HEK293 (cell line): ENCODE results near the gene MTX1.

Source experiments
- CTCF ChIA-PET: fragments of 350-600 bp; formaldehyde crosslinking; extraction: SDS; loops from one replicate; lab custom pipeline; 2021; ENCODE audit warnings: antibody characterized with exemption; lab: Yijun Ruan, JAX
- POLR2A ChIA-PET: fragments of 300-600 bp; formaldehyde crosslinking; extraction: SDS; loops from one replicate; lab custom pipeline; 2020; ENCODE audit warnings: antibody characterized with exemption, inconsistent platforms; lab: Yijun Ruan, JAX
- H3K27ac ChIP-seq: fragments of 200-500 bp; sonication (Bioruptor generic); 2 replicates; pipeline ENCODE4 v1.5.1; 2014; ENCODE audit warnings: low read depth, low read length, control low read depth, inconsistent platforms; ENCODE audit errors: extremely low read depth
- H3K36me3 ChIP-seq, 2 experiments: fragments of 200-500 bp in 1 of 2; sonication (Bioruptor generic) in 1 of 2; 1 replicate in 1 of 2; 2 replicates in 1 of 2; pipeline ENCODE4 v1.5.1; 2014 to 2017; ENCODE audit warnings: inconsistent platforms in 2 of 2, low read length in 2 of 2; ENCODE audit not compliant: control insufficient read depth in 2 of 2, insufficient read depth in 1 of 2
- H3K4me1 ChIP-seq: fragments of 200-500 bp; sonication (Bioruptor generic); 2 replicates; pipeline ENCODE4 v1.5.1; 2014; ENCODE audit warnings: mild to moderate bottlenecking, low read length, inconsistent platforms; ENCODE audit not compliant: control insufficient read depth, insufficient read depth
- H3K4me3 ChIP-seq: 2 replicates; pipeline ENCODE4 v1.5.1; 2011; ENCODE audit warnings: low read depth, mild to moderate bottlenecking, control low read depth, low read length, moderate library complexity
- H3K9me3 ChIP-seq: fragments of 200-500 bp; sonication (Bioruptor generic); 2 replicates; pipeline ENCODE4 v1.5.1; 2014; ENCODE audit warnings: low read depth, low read length, inconsistent platforms; ENCODE audit not compliant: control insufficient read depth, insufficient read depth
- FEZF1 ChIP-seq: fragments of 450-650 bp; formaldehyde crosslinking; IDR thresholded peaks from 2 replicates; pipeline ENCODE4 v1.5.1; 2016; ENCODE audit warnings: missing biosample characterization, missing genetic modification characterization
- GLIS1 ChIP-seq: fragments of 450-650 bp; formaldehyde crosslinking; IDR thresholded peaks from 2 replicates; pipeline ENCODE4 v1.5.1; 2016; ENCODE audit warnings: missing biosample characterization, missing genetic modification characterization
- HIC1 ChIP-seq: fragments of 450-650 bp; formaldehyde crosslinking; IDR thresholded peaks from 2 replicates; pipeline ENCODE4 v1.5.1; 2016; ENCODE audit warnings: missing biosample characterization, missing genetic modification characterization
- SP3 ChIP-seq: fragments of 450-650 bp; formaldehyde crosslinking; IDR thresholded peaks from 2 replicates; pipeline ENCODE4 v1.5.1; 2016; ENCODE audit warnings: missing biosample characterization, missing genetic modification characterization
- SP7 ChIP-seq: fragments of 450-650 bp; formaldehyde crosslinking; IDR thresholded peaks from 2 replicates; pipeline ENCODE4 v1.5.1; 2016; ENCODE audit warnings: missing biosample characterization, missing genetic modification characterization
- ZBTB21 ChIP-seq: fragments of 450-650 bp; formaldehyde crosslinking; IDR thresholded peaks from 2 replicates; pipeline ENCODE4 v1.5.1; 2017; ENCODE audit warnings: missing biosample characterization, missing genetic modification characterization
- ZBTB7A ChIP-seq: fragments of 450-650 bp; formaldehyde crosslinking; IDR thresholded peaks from 2 replicates; pipeline ENCODE4 v1.5.1; 2016; ENCODE audit warnings: low read depth, missing biosample characterization, missing genetic modification characterization
- ZFP69B ChIP-seq: fragments of 450-650 bp; formaldehyde crosslinking; IDR thresholded peaks from 2 replicates; pipeline ENCODE4 v1.5.1; 2016; ENCODE audit warnings: missing biosample characterization, missing genetic modification characterization
- ZNF121 ChIP-seq: fragments of 450-650 bp; formaldehyde crosslinking; IDR thresholded peaks from 2 replicates; pipeline ENCODE4 v1.5.1; 2016; ENCODE audit warnings: missing biosample characterization, missing genetic modification characterization
- ZNF133 ChIP-seq: fragments of 450-650 bp; formaldehyde crosslinking; IDR thresholded peaks from 2 replicates; pipeline ENCODE4 v1.5.1; 2016; ENCODE audit warnings: missing biosample characterization, missing genetic modification characterization
- ZNF174 ChIP-seq: fragments of 450-650 bp; formaldehyde crosslinking; IDR thresholded peaks from 2 replicates; pipeline ENCODE4 v1.5.0; 2017; ENCODE audit warnings: missing biosample characterization, mild to moderate bottlenecking, missing genetic modification characterization
- ZNF184 ChIP-seq: fragments of 450-650 bp; IDR thresholded peaks from 2 replicates; pipeline ENCODE4 v1.5.1; 2018; ENCODE audit warnings: missing biosample characterization, mild to moderate bottlenecking, missing genetic modification characterization
- ZNF274 ChIP-seq, 2 experiments: fragments of 200-500 bp in 1 of 2; fragments of 450-650 bp in 1 of 2; sonication (Bioruptor generic) in 1 of 2; formaldehyde crosslinking in 1 of 2; IDR thresholded peaks; 2 replicates each; pipeline versions ENCODE4 v1.5.1 to v1.6.1; 2014 to 2016; ENCODE audit warnings: borderline replicate concordance in 1 of 2, inconsistent platforms in 1 of 2, low read length in 1 of 2, missing biosample characterization in 1 of 2, missing genetic modification characterization in 1 of 2
- ZNF558 ChIP-seq: fragments of 450-650 bp; formaldehyde crosslinking; IDR thresholded peaks from 2 replicates; pipeline ENCODE4 v1.5.1; 2016; ENCODE audit warnings: missing biosample characterization, missing genetic modification characterization
- ZNF600 ChIP-seq: fragments of 450-650 bp; formaldehyde crosslinking; IDR thresholded peaks from 2 replicates; pipeline ENCODE4 v1.5.1; 2016; ENCODE audit warnings: missing biosample characterization, missing genetic modification characterization
- ZNF664 ChIP-seq: fragments of 450-650 bp; formaldehyde crosslinking; IDR thresholded peaks from 2 replicates; pipeline ENCODE4 v1.5.1; 2016; ENCODE audit warnings: missing biosample characterization, missing genetic modification characterization
- ZNF777 ChIP-seq: fragments of 450-650 bp; formaldehyde crosslinking; IDR thresholded peaks from 2 replicates; pipeline ENCODE4 v1.5.1; 2017; ENCODE audit warnings: missing biosample characterization, missing genetic modification characterization, borderline replicate concordance
- TF ChIP-seq, protein P1 (sequence below): fragments of 450-650 bp; formaldehyde crosslinking; IDR thresholded peaks from 2 replicates; pipeline ENCODE4 v1.5.1; 2016; ENCODE audit warnings: missing biosample characterization, missing genetic modification characterization
- TF ChIP-seq, protein P2 (sequence below): fragments of 450-650 bp; formaldehyde crosslinking; IDR thresholded peaks from 2 replicates; pipeline ENCODE4 v1.5.1; 2016; ENCODE audit warnings: missing biosample characterization, missing genetic modification characterization

MTX1 gene

GRCh38 chr1:155200920-155201319, 7.6 kb upstream of the MTX1 start:
- no peaks in the 10 kb centered on the region for H3K4me1 ChIP-seq
- TF ChIP-seq ZNF777 (tag by site-specific recombination) (no peak), ZNF600 (tag by site-specific recombination) (no peak), ZNF121 (tag by site-specific recombination) (no peak)
- CTCF ChIA-PET = interaction anchor here (0.6 to 1.5 kb wide), 3 partner anchors 28 to 448 kb away, joined by 3 to 4 read pairs (median 3); partner anchors contain the start of gene KRTCAP2
- H3K4me3 ChIP-seq = no peak overlapping the region
- no peak overlapping the region for H3K27ac ChIP-seq
- H3K36me3 ChIP-seq = peaks cover 0 to 52% of the 10 kb centered on the region in 2 experiments; a peak in 1 of 3 replicates
- no peaks in the 10 kb centered on the region for H3K9me3 ChIP-seq
- POLR2A ChIA-PET = interaction anchor here (0.6 kb wide), 1 partner anchor 9 kb away, joined by 3 read pairs; no protein-coding TSS in a partner anchor

- no peaks in the 10 kb centered on the region for H3K9me3 ChIP-seq
- no peak overlapping the region for H3K27ac ChIP-seq
- TF ChIP-seq ZNF274 (IDR thresholded peaks at IDR 0.05; ENCODE audit: low read length) (no peak), ZNF274 (tag by site-specific recombination; IDR thresholded peaks at IDR 0.05; ENCODE audit: borderline replicate concordance) (no peak), SP3 (no peak), ZFP69B (tag by site-specific recombination) (no peak), ZNF558 (tag by site-specific recombination) (no peak), ZBTB7A (no peak), ZBTB21 (tag by site-specific recombination) (no peak), ZNF174 (tag by site-specific recombination) (no peak), SP7 (tag by site-specific recombination) (no peak), ZNF664 (no peak), ZNF133 (no peak)
- TF ChIP-seq, protein P1, sequence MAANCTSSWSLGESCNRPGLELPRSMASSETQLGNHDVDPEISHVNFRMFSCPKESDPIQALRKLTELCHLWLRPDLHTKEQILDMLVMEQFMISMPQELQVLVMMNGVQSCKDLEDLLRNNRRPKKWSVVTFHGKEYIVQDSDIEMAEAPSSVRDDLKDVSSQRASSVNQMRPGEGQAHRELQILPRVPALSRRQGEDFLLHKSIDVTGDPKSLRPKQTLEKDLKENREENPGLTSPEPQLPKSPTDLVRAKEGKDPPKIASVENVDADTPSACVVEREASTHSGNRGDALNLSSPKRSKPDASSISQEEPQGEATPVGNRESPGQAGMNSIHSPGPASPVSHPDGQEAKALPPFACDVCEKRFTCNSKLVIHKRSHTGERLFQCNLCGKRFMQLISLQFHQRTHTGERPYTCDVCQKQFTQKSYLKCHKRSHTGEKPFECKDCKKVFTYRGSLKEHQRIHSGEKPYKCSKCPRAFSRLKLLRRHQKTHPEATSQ (tag by site-specific recombination) = no peak
- TF ChIP-seq, protein P2, sequence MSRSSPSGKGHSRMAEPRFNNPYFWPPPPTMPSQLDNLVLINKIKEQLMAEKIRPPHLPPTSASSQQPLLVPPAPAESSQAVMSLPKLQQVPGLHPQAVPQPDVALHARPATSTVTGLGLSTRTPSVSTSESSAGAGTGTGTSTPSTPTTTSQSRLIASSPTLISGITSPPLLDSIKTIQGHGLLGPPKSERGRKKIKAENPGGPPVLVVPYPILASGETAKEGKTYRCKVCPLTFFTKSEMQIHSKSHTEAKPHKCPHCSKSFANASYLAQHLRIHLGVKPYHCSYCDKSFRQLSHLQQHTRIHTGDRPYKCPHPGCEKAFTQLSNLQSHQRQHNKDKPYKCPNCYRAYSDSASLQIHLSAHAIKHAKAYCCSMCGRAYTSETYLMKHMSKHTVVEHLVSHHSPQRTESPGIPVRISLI (tag by site-specific recombination) = no peak
- POLR2A ChIA-PET = interaction anchor here (0.9 kb wide), 1 partner anchor 8 kb away, joined by 8 read pairs; no protein-coding TSS in a partner anchor
- H3K36me3 ChIP-seq = peaks cover 0 to 42% of the 10 kb centered on the region in 2 experiments; a peak in 1 of 3 replicates
- H3K4me1 ChIP-seq = peaks cover 2% of the 10 kb centered on the region; the same call in 1 of the 2 replicates
- H3K4me3 ChIP-seq = no peak overlapping the region
- CTCF ChIA-PET = interaction anchor here (0.7 to 2.0 kb wide), 3 partner anchors 9 to 390 kb away, joined by 3 to 10 read pairs (median 3); no protein-coding TSS in a partner anchor
These were observed 6.3 kb upstream of the MTX1 start for GRCh38 chr1:155202198-155202597.

DNA sequence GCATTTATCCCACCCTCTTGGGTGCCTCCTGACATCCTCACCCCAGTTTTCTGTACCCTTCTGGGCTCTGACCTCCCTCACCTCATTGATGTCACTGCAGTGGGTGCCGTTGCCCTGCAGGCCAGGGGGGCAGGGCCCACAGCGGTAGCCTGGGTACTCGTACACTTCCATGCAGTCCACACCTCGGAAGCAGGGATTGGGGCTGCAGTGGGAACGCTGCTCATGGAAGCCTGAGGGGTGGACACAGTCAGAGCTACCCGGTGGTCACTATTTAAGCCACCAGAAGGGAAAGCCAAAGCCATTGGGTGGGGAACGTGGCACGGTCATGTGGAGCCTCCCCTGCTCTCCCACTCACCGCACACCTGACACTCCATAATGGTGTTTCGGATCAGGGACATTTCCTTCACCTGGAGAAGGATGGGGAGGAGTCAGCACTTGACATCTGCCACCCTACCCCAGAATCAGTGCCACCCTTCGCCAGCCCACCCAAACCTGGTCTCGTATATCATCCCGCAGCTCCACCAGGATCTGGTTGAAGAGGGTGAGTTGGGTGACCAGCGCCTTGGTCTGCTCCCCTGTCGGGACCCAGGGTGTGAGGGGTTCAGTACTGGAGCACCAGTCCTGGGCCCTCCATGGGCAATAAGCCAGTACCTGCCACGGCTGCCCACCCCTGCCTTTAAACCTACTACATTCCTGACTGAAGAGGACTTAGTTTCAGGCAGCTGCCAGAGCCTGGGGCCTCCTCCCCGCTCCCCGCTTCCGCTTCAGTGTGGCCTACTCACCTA, 5.6 kb upstream of the MTX1 start:
- POLR2A ChIA-PET = interaction anchor here (0.9 kb wide), 1 partner anchor 9 kb away, joined by 3 read pairs; no protein-coding TSS in a partner anchor
- CTCF ChIA-PET = interaction anchor here (0.6 to 2.0 kb wide), 4 partner anchors 10 to 297 kb away, joined by 3 to 10 read pairs (median 4); no protein-coding TSS in a partner anchor
- no peak overlapping the region for H3K27ac ChIP-seq
- no peaks in the 10 kb centered on the region for H3K9me3 ChIP-seq
- no peak overlapping the region for H3K4me3 ChIP-seq
- peaks cover 2% of the 10 kb centered on the region for H3K4me1 ChIP-seq
- peaks cover 0 to 34% of the 10 kb centered on the region in 2 experiments; a peak in 1 of 3 replicates for H3K36me3 ChIP-seq
- TF ChIP-seq FEZF1 (no peak), GLIS1 (no peak), ZNF184 (tag by site-specific recombination) (no peak), HIC1 (peak; percentile 34; the same call in 1 of the 2 replicates)
